ENCODE measurements around the gene MTAP. TPM values are rescaled to one million over a fixed set of nuclear protein-coding genes. Genes with fewer than 3 reads are reported as not detected.

Gene MTAP
- total RNA-seq, 1 donor from 2014 or later, result 42.5 TPM

DNA sequence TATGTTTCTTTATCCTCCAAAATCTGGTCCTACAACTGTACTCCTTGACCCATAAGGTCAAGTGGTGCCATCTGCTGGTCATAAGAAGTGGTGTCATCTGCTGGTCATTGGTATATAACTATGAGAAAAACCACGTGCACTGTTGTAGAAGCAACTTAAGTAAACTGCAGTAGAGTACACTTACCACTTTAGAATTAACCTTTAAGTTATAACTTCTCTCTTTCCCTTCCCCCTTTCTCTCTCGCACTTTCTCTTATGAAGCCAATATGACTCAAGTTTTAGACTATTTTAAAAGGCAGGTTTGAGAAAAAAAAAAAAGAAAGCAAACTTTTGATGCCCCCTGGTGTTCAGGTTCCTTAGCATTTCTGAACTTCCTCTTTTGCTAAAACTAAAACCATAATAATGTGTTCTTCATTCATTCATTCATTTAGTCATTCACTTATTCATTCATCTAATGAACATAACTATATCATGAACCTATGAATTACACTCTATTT, 12.8 kb upstream of the MTAP start:
- H3K27me3 Mint-ChIP-seq (ENCODE audit: unreplicated experiment), result peaks cover 46% of the 10 kb centered on the region
- no peak for DNase-seq (ENCODE audit: extremely low spot score, unreplicated experiment)
- peak overlapping the region; percentile 71 for H3K4me3 Mint-ChIP-seq (ENCODE audit: unreplicated experiment)
- no peaks in the 10 kb centered on the region for H3K4me1 Mint-ChIP-seq (ENCODE audit: unreplicated experiment)
- no peak overlapping the region for H3K27ac Mint-ChIP-seq (ENCODE audit: unreplicated experiment)
- H3K36me3 Mint-ChIP-seq (ENCODE audit: unreplicated experiment), result no peaks in the 10 kb centered on the region
- H3K9me3 Mint-ChIP-seq (ENCODE audit: unreplicated experiment), result no peaks in the 10 kb centered on the region
- TF ChIP-seq, protein P1, sequence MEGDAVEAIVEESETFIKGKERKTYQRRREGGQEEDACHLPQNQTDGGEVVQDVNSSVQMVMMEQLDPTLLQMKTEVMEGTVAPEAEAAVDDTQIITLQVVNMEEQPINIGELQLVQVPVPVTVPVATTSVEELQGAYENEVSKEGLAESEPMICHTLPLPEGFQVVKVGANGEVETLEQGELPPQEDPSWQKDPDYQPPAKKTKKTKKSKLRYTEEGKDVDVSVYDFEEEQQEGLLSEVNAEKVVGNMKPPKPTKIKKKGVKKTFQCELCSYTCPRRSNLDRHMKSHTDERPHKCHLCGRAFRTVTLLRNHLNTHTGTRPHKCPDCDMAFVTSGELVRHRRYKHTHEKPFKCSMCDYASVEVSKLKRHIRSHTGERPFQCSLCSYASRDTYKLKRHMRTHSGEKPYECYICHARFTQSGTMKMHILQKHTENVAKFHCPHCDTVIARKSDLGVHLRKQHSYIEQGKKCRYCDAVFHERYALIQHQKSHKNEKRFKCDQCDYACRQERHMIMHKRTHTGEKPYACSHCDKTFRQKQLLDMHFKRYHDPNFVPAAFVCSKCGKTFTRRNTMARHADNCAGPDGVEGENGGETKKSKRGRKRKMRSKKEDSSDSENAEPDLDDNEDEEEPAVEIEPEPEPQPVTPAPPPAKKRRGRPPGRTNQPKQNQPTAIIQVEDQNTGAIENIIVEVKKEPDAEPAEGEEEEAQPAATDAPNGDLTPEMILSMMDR (IDR thresholded peaks at IDR 0.05), result peak; percentile 89

- H3K27ac Mint-ChIP-seq (ENCODE audit: unreplicated experiment), result no peak overlapping the region
- no peaks in the 10 kb centered on the region for H3K4me1 Mint-ChIP-seq (ENCODE audit: unreplicated experiment)
- no peaks in the 10 kb centered on the region for H3K36me3 Mint-ChIP-seq (ENCODE audit: unreplicated experiment)
- peaks cover 60% of the 10 kb centered on the region for H3K27me3 Mint-ChIP-seq (ENCODE audit: unreplicated experiment)
- TF ChIP-seq, protein P1 (IDR thresholded peaks at IDR 0.05), result no peak
- H3K4me3 Mint-ChIP-seq (ENCODE audit: unreplicated experiment), result no peak overlapping the region
- H3K9me3 Mint-ChIP-seq (ENCODE audit: unreplicated experiment), result no peaks in the 10 kb centered on the region
- DNase-seq (ENCODE audit: extremely low spot score, unreplicated experiment), result no peak
Observed at GRCh38 chr9:21795483-21795882, 7.0 kb upstream of the MTAP start.

- Mint-ChIP-seq H3K36me3 (ENCODE audit: unreplicated experiment) (no peaks in the 10 kb centered on the region), H3K4me3 (ENCODE audit: unreplicated experiment) (no peak overlapping the region), H3K27me3 (ENCODE audit: unreplicated experiment) (peaks cover 51% of the 10 kb centered on the region), H3K27ac (ENCODE audit: unreplicated experiment) (no peak overlapping the region), H3K4me1 (ENCODE audit: unreplicated experiment) (peaks cover 5% of the 10 kb centered on the region), H3K9me3 (ENCODE audit: unreplicated experiment) (no peaks in the 10 kb centered on the region)
- TF ChIP-seq, protein P1 (IDR thresholded peaks at IDR 0.05), result no peak
- no peak for DNase-seq (ENCODE audit: extremely low spot score, unreplicated experiment)
Observed at GRCh38 chr9:21796768-21797167, 5.7 kb upstream of the MTAP start.

GRCh38 chr9:21800931-21801682, 1.3 kb upstream of the MTAP start:
- TF ChIP-seq, protein P1 (IDR thresholded peaks at IDR 0.05), result no peak
- H3K27ac Mint-ChIP-seq (ENCODE audit: unreplicated experiment), result peak overlapping the region; percentile 96
- H3K27me3 Mint-ChIP-seq (ENCODE audit: unreplicated experiment), result peaks cover 40% of the 10 kb centered on the region
- H3K4me1 Mint-ChIP-seq (ENCODE audit: unreplicated experiment), result peaks cover 30% of the 10 kb centered on the region
- H3K9me3 Mint-ChIP-seq (ENCODE audit: unreplicated experiment), result no peaks in the 10 kb centered on the region
- peak overlapping the region; percentile 99 for H3K4me3 Mint-ChIP-seq (ENCODE audit: unreplicated experiment)
- DNase-seq (ENCODE audit: extremely low spot score, unreplicated experiment), result no peak
- H3K36me3 Mint-ChIP-seq (ENCODE audit: unreplicated experiment), result no peaks in the 10 kb centered on the region

DNA sequence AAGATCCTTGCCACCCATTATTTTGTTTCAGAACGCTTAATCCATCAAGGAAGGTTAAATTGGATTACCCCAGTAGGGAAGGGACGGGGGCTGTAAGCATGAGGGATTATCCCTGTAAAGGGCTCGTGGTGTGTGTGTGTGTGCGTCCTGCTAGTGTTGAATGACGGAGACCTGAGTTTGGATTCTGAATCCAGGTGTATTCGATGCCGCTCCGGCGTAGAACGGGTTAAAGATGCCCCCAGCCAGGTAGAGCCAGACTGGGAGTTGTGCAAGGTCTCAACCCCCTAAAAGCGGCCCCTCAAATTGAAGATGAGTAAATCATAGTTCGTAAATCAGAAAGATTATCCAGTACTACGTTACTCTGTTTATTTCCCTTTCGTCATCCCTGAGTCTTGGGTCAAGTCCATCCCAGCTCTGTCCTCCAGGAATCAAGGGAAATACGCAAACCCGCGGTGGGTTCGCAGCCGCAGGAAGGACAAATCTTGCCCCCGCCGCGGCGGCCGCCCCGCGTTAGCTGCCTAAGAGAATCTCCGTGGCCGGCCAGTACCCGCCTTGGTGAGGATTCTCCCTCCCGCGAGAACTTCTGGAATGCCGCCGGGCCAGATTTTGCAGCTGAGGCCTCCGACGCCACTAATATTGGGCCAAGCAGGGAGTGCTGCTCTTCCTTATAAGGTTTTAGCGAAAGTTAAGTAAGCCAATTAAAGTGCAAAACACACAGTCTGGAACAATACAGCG, 586 bp upstream of the MTAP start:
- TF ChIP-seq, protein P1 (IDR thresholded peaks at IDR 0.05), result no peak
- Mint-ChIP-seq H3K27me3 (ENCODE audit: unreplicated experiment) (peaks cover 33% of the 10 kb centered on the region), H3K27ac (ENCODE audit: unreplicated experiment) (peak overlapping the region; percentile 96), H3K4me3 (ENCODE audit: unreplicated experiment) (peak overlapping the region; percentile 99), H3K4me1 (ENCODE audit: unreplicated experiment) (peaks cover 34% of the 10 kb centered on the region), H3K36me3 (ENCODE audit: unreplicated experiment) (no peaks in the 10 kb centered on the region), H3K9me3 (ENCODE audit: unreplicated experiment) (no peaks in the 10 kb centered on the region)
- DNase-seq (ENCODE audit: extremely low spot score, unreplicated experiment), result peak; percentile 91
